ENCODE results near the gene BDKRB2. TPM values are rescaled to one million over a fixed set of nuclear protein-coding genes. Genes with fewer than 3 reads are reported as not detected.

BDKRB2 gene
- total and polyA plus RNA-seq, 2 experiments from 2014 or later: 0.14 to 0.21 TPM

- H3K4me2 ChIP-seq: no peak overlapping the region
- DNase-seq (ENCODE audit: low spot score) (no peak), ATAC-seq (no peak)
- Mint-ChIP-seq H3K27me3 (ENCODE audit: insufficient read depth, low read depth, poor library complexity) (peaks cover 8% of the 10 kb centered on the region), H3K9me3 (peaks cover 31% of the 10 kb centered on the region), H3K36me3 (ENCODE audit: low read depth) (no peaks in the 10 kb centered on the region; the same call in 1 of the 3 replicates), H3K4me3 (no peak overlapping the region), H3K4me1 (peaks cover 3% of the 10 kb centered on the region), H3K27ac (no peak overlapping the region)
- no peaks in the 10 kb centered on the region for H3K79me2 ChIP-seq (replicated peaks; ENCODE audit: insufficient read depth)
- peaks cover 3% of the 10 kb centered on the region; the same call in 1 of the 2 replicates for H3K4me1 ChIP-seq (ENCODE audit: insufficient read depth)
- peaks cover 7% of the 10 kb centered on the region for H3K27me3 ChIP-seq (ENCODE audit: insufficient read depth)
- H2AFZ ChIP-seq: no peak overlapping the region
- TF ChIP-seq CREB1 (CRISPR knock-in tag; IDR thresholded peaks at IDR 0.05; ENCODE audit: low read depth) (no peak), NANOG (IDR thresholded peaks at IDR 0.05; ENCODE audit: borderline replicate concordance) (no peak), EZH2phosphoT487 (IDR thresholded peaks at IDR 0.05; ENCODE audit: unreplicated experiment) (no peak), POLR2AphosphoS5 (IDR thresholded peaks at IDR 0.05; ENCODE audit: low read depth) (no peak)
- TF ChIP-seq, protein P1, sequence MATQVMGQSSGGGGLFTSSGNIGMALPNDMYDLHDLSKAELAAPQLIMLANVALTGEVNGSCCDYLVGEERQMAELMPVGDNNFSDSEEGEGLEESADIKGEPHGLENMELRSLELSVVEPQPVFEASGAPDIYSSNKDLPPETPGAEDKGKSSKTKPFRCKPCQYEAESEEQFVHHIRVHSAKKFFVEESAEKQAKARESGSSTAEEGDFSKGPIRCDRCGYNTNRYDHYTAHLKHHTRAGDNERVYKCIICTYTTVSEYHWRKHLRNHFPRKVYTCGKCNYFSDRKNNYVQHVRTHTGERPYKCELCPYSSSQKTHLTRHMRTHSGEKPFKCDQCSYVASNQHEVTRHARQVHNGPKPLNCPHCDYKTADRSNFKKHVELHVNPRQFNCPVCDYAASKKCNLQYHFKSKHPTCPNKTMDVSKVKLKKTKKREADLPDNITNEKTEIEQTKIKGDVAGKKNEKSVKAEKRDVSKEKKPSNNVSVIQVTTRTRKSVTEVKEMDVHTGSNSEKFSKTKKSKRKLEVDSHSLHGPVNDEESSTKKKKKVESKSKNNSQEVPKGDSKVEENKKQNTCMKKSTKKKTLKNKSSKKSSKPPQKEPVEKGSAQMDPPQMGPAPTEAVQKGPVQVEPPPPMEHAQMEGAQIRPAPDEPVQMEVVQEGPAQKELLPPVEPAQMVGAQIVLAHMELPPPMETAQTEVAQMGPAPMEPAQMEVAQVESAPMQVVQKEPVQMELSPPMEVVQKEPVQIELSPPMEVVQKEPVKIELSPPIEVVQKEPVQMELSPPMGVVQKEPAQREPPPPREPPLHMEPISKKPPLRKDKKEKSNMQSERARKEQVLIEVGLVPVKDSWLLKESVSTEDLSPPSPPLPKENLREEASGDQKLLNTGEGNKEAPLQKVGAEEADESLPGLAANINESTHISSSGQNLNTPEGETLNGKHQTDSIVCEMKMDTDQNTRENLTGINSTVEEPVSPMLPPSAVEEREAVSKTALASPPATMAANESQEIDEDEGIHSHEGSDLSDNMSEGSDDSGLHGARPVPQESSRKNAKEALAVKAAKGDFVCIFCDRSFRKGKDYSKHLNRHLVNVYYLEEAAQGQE (IDR thresholded peaks at IDR 0.05; ENCODE audit: unreplicated experiment): no peak
- no peak overlapping the region for H3K4me3 ChIP-seq
- no peaks in the 10 kb centered on the region for H3K36me3 ChIP-seq (ENCODE audit: insufficient read depth)
- H3F3A ChIP-seq (replicated peaks; ENCODE audit: low read depth): no peaks in the 10 kb centered on the region
- no peaks in the 10 kb centered on the region for H4K20me1 ChIP-seq (replicated peaks; ENCODE audit: insufficient read depth)
- H3K27ac ChIP-seq (ENCODE audit: low read depth): no peak overlapping the region
- H3K9me2 ChIP-seq (ENCODE audit: insufficient read depth): peaks cover 5% of the 10 kb centered on the region; the same call in 1 of the 2 replicates
Measured at GRCh38 chr14:96240641-96241040, 36.0 kb downstream of the BDKRB2 start.

DNA sequence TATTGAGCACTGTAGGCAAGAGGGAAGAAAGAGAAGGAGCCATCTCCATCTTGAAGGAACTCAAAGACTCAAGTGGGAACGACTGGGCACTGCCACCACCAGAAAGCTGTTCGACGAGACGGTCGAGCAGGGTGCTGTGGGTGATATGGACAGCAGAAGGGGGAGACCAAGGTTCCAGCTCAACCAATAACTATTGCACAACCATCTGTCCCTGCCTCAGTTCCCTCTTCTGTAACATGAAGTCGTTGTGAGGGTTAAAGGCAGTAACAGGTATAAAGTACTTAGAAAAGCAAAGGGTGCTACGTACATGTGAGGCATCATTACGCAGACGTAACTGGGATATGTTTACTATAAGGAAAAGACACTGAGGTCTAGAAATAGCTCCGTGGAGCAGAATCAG, 37.5 kb downstream of the BDKRB2 start:
- Mint-ChIP-seq H3K27me3 (ENCODE audit: insufficient read depth, low read depth, poor library complexity) (peaks cover 12% of the 10 kb centered on the region), H3K36me3 (ENCODE audit: low read depth) (no peaks in the 10 kb centered on the region; the same call in 1 of the 3 replicates), H3K9me3 (peaks cover 31% of the 10 kb centered on the region), H3K27ac (no peak overlapping the region), H3K4me1 (no peaks in the 10 kb centered on the region; the same call in 2 of the 3 replicates), H3K4me3 (no peak overlapping the region)
- Histone ChIP-seq H3K4me3 (no peak overlapping the region), H3K4me2 (no peak overlapping the region), H3K27me3 (ENCODE audit: insufficient read depth) (peaks cover 7% of the 10 kb centered on the region), H2AFZ (no peak overlapping the region), H4K20me1 (replicated peaks; ENCODE audit: insufficient read depth) (no peaks in the 10 kb centered on the region), H3F3A (replicated peaks; ENCODE audit: low read depth) (no peaks in the 10 kb centered on the region), H3K4me1 (ENCODE audit: insufficient read depth) (no peaks in the 10 kb centered on the region), H3K36me3 (ENCODE audit: insufficient read depth) (no peaks in the 10 kb centered on the region), H3K9me2 (ENCODE audit: insufficient read depth) (peaks cover 5% of the 10 kb centered on the region; the same call in 1 of the 2 replicates), H3K79me2 (replicated peaks; ENCODE audit: insufficient read depth) (no peaks in the 10 kb centered on the region), H3K27ac (ENCODE audit: low read depth) (no peak overlapping the region)
- no peak for ATAC-seq
- no peak for TF ChIP-seq CREB1 (CRISPR knock-in tag; IDR thresholded peaks at IDR 0.05; ENCODE audit: low read depth)
- TF ChIP-seq NANOG (IDR thresholded peaks at IDR 0.05; ENCODE audit: borderline replicate concordance): no peak
- TF ChIP-seq, protein P2, sequence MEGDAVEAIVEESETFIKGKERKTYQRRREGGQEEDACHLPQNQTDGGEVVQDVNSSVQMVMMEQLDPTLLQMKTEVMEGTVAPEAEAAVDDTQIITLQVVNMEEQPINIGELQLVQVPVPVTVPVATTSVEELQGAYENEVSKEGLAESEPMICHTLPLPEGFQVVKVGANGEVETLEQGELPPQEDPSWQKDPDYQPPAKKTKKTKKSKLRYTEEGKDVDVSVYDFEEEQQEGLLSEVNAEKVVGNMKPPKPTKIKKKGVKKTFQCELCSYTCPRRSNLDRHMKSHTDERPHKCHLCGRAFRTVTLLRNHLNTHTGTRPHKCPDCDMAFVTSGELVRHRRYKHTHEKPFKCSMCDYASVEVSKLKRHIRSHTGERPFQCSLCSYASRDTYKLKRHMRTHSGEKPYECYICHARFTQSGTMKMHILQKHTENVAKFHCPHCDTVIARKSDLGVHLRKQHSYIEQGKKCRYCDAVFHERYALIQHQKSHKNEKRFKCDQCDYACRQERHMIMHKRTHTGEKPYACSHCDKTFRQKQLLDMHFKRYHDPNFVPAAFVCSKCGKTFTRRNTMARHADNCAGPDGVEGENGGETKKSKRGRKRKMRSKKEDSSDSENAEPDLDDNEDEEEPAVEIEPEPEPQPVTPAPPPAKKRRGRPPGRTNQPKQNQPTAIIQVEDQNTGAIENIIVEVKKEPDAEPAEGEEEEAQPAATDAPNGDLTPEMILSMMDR (conservative IDR thresholded peaks at IDR 0.05; ENCODE audit: low read depth in 2 of 2): no peak
- TF ChIP-seq EZH2 (IDR thresholded peaks at IDR 0.05; ENCODE audit: low read depth, unreplicated experiment): no peak
- no peak for DNase-seq (ENCODE audit: low spot score)

Measured in GM23338 (cell line).